NCI-H2029 (cell line): ENCODE results near the gene CTIF.

Experiments used
- DNase-seq: peaks from one replicate; lab custom pipeline; 2025; lab: John Stamatoyannopoulos, UW

The CTIF gene

DNA sequence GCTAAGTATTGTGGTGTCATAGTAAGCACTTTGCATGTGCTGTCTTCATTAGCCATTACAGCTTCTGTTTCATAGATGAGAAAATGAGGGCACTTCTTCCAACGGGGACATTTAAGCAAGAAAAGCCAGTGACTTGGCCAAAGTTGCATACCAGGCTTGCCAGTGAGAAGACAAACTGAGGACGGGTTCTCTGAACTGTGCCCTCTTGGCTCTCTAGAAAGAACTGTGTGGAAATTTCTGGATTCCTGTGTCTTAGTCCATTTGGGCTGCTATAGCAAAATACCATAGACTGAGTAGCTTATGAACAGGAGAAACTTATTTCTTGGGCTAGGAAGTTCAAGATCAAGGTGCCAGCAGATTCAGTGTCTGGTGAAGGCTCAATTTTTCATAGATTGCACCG, 13.3 kb downstream of the CTIF start:
- DNase-seq: no peak

DNA sequence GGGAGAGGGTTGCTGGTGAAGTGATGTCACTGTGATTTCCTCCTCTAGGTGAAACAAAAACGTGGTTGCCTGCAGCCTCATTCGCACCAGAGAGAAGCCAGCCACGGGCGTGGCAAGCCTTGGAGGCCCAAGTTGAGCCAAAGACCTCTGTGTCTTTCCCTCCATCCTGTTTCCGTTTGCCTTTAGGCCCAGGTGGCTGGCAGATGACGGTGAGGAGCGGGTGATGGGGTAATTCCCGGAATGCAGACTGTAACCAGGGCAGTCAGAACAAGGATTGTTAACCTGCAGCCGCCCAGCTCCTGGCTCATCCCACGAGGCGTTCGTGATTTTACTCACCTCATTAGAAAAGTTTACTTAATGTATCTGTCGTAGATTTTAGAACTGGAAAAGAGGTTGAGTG, 14.4 kb downstream of the CTIF start:
- no peak for DNase-seq

GRCh38 chr18:48554610-48555400, 16.0 kb downstream of the CTIF start:
- DNase-seq: no peak

DNA sequence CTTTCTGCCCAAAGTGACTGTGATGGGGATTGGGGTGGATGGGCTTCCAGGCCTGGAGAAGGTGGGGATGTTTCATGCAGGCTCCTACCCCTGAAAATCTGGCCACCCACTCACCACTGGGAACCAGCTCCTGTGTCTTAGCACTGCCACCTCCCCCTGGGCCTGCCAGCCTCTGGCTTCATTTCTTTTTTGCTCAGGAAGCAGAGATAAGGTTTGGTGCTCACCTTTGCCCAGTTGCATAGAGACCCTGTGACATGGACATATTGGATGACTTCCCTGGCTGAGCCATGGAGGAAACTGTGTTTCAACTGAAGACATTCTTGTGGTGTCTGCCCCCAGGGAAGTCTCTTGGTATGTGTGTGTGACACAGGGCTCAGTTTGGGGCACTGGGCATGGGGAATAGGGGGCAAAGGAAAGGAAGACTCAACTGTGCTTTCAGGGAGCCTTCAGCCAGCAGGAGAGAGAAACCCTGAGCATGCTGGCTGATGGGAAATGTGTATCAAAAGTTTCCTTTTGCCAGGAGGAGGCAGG, 16.7 kb downstream of the CTIF start:
- DNase-seq: no peak

DNA sequence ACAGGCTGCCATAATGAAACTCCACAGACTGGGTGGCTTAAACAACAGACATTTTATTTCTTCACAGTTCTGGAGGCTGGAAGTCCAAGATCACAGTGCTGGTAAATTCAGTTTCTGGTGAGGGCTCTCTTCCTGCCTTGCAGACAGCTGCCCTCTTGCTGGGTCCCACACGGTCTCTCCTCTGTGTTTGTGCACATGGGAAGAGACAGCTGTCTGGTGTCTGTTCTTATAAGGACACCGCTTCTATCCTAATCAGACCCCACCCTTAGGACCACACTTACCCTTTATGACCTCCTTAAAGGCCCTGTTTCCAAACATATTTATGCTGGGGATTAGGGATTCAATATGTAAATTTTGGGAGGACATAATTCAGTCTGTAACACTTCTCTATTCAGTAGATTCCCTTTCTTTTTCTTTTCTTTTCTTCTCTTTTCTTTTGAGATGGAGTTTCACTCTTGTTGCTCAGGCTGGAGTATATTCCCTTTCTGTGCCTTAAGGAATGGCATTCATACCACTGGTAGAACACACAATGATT, 18.9 kb downstream of the CTIF start:
- no peak for DNase-seq

- DNase-seq: no peak
These were observed 19.4 kb downstream of the CTIF start for GRCh38 chr18:48558248-48558647.

DNA sequence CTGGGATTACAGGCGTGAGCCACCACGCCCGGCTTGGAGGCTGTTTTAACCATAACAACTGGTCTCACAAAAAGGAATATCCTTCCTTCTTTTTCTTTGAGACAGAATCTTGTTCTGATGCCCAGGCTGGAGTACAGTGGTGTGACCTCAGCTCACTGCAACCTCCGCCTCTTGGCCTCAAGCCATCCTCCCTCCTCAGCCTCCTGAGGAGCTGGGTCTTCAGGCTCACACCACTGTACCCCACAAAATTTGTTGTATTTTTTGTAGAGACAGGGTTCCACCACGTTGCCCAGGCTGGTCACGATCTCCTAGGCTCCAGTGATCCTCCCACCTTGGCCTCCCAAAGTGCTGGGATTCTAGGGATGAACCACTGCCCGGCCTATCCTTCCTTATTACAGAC, 21.7 kb downstream of the CTIF start:
- DNase-seq: no peak

GRCh38 chr18:48562075-48562474, 23.2 kb downstream of the CTIF start:
- no peak for DNase-seq

DNA sequence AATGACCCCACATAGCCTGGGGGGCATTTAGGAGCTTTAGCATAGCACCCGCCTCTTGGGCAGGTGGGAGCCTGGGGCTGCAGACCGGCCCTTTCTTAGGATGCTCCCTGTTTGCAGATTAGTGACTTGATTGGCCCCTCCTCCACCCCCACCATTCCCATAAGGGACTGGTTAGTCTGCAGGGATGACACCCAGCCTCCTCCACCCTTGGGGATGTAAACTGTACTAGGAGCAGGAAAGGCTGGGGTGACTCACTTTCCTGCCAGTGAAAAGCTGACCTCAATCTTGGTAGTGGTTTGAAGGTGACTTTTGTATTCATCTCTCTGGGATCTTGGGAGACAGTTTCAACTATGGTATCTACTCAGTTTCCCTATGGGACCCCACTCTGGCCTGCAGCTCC, 24.2 kb downstream of the CTIF start:
- DNase-seq: no peak

DNA sequence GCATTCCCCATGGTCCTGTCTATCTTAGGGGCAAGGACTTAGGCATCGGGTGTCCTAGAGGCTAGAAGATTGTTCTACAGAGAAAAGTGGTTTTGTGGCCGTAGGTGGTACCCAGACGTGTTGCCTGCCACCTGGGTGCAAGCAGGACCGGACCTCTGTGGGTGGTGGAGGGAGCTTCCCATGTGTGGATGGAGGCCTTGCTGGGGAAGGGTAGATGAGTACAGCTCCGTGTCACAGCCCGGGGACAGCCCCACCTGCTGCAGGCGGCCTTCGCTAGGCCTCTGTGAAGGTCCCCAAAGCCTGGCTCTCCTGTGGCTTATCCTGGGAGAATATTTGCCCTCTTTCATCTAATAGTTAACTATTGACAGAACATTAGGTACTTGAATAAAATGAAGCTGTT, 25.3 kb downstream of the CTIF start:
- no peak for DNase-seq

DNA sequence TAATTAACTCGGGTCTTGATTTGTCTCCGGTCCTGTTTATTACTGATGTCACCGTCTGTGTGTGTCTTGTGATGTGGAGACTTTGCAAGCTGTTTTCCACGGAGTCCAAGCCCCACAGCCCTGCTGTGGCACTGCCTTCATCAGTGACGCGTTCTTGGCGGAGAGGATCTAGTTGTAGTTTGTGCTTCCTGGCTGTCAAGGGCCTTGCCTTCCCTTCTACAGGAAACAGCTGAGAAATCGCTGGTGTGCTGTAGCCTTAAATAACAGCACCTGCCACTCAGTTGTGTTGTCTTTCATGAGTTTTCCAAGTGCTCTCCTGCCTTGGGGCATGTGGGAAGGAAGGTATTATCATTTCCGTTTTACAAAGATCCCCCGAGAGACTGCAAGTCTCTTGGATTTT, 26.3 kb downstream of the CTIF start:
- DNase-seq: no peak

GRCh38 chr18:48566589-48566988, 27.8 kb downstream of the CTIF start:
- DNase-seq: no peak

- no peak for DNase-seq
These were observed 28.6 kb downstream of the CTIF start for GRCh38 chr18:48567388-48567787.

GRCh38 chr18:48569139-48569914, 30.5 kb downstream of the CTIF start:
- DNase-seq: no peak

DNA sequence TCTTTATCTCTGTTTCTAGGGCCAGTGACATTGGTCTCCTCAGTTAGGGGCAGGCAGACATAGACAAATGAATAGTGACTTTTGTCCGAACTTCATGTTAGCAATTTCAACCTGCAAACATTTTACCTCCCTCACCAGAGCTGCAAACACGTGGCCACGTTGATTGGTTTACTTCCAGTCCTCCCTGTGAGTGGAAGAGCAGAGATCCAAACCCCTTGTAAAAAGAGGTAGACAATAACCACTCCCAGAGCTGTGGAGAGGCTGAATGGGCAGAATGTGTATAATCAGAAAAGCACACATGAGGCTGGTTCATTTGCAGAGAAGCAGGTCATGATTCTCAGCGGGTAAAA, 31.1 kb downstream of the CTIF start:
- no peak for DNase-seq

- no peak for DNase-seq
These were observed 31.5 kb downstream of the CTIF start for GRCh38 chr18:48570313-48570712.

GRCh38 chr18:48571639-48572384, 33.0 kb downstream of the CTIF start:
- DNase-seq: no peak

GRCh38 chr18:48572402-48573126, 33.7 kb downstream of the CTIF start:
- DNase-seq: no peak

DNA sequence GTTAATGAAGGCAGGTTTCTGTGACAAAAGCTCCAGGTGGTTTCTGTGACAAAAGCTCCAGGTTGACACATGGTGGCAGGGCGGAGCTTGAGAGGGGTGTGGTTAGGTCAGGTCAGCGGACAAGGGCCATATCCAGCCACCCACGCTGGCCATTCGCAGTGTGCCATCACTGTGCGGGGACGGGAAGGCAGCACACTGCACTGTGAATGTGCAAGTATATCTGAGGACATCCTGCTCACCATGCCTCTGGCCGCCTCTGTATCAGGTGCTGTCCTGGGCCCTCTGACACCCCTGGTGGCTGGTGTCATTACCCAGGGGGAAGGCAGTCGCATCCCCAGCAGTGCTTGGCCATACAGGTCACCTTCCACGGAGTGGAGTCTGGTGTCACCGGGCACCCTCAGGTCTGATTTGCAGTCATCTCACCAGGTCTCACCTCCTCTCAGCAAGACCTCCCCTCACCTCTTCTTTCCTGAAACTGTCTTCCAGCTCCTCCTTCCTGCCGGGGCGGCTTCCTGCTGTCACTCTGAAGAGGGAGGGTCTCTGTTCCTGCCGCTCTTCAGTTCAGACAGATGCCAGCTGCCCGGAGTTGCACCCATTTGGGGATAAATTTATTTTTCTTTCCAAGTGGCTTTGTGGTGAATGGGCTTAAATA, 34.9 kb downstream of the CTIF start:
- DNase-seq: no peak

DNA sequence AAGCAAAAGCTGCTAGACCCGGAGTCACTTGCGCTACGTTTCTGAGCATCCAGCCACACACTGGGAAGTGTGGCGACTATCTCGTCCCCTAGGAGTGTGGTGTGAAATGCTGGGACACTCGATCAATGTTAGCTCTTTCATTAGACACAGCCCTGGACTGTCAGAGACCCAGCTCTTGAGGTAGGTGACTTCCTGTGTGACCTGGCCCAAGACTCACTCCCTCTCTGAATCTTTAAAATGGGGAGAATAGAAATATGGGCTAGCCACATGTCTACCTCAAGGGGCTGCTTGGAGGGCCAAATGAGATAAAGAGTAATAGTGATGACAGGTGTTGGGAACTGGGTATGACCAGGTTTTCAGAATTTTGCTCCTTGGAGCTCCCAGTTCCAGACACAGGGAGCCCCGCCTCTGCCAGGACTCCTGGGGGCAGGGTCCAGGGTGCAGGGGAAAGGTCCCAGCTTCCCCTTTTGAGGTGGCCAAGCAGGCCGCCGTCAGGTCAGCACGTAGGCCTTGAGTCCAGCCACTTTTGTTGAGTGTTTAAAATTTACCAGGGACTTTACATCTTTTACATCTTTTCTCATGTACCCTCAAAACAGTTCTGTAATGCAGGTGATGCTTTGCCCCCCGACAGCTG, 36.0 kb downstream of the CTIF start:
- DNase-seq: no peak

DNA sequence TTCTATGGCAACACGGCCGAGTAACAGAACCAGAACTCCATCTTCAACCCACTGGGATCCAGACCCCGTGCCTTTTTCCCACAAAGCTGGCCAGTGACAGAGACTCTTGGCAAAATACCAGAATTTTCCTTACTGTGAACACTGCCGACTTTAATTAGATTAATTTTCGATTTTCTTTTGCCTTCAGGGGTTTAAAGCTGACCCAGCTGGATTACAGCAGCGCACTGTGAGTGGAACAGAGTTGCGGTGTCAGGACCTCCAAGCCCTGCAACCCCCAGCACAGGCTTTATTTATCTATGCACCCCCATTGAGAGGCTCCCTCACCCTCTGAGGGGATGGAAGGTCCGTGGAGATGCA, 36.4 kb downstream of the CTIF start:
- DNase-seq: no peak
